Stomach smooth muscle (tissue), 2 donors: Measurements from ENCODE around the gene NANOS3.

Experiments
- H3K27ac ChIP-seq: one replicate; pipeline ENCODE4 v1.7.0; 2013; ENCODE audit warnings: mild to moderate bottlenecking, low read length, inconsistent platforms
- H3K27me3 ChIP-seq, 2 donors: one replicate each; pipeline ENCODE4 v1.7.0; 2013; ENCODE audit warnings: low read length in 2 of 2; ENCODE audit not compliant: insufficient read depth in 2 of 2, control insufficient read depth in 1 of 2
- H3K36me3 ChIP-seq, 2 donors: one replicate each; pipeline ENCODE4 v1.7.0; 2013; ENCODE audit warnings: low read length in 2 of 2; ENCODE audit not compliant: control insufficient read depth in 2 of 2, insufficient read depth in 2 of 2
- H3K4me1 ChIP-seq: one replicate; pipeline ENCODE4 v1.7.0; 2013; ENCODE audit warnings: low read length; ENCODE audit not compliant: control insufficient read depth, insufficient read depth
- H3K4me3 ChIP-seq, 2 donors: one replicate each; pipeline ENCODE4 v1.7.0; 2013; ENCODE audit warnings: low read length in 2 of 2
- H3K9ac ChIP-seq, 2 donors: one replicate each; pipeline ENCODE4 v1.7.0; 2013; ENCODE audit warnings: low read length in 2 of 2, mild to moderate bottlenecking in 1 of 2
- H3K9me3 ChIP-seq, 2 donors: one replicate each; pipeline ENCODE4 v1.7.0; 2013; ENCODE audit warnings: low read length in 2 of 2; ENCODE audit not compliant: control insufficient read depth in 2 of 2
- donor health status: healthy.
- donor health status: Pancreatic carcinoma.

NANOS3 gene

GRCh38 chr19:13896227-13896626 lies 19.3 kb downstream of the NANOS3 start:
- H3K36me3 ChIP-seq: no peaks in the 10 kb centered on the region
- H3K9ac ChIP-seq: no peak overlapping the region
- no peak overlapping the region for H3K27ac ChIP-seq
- H3K4me1 ChIP-seq: no peaks in the 10 kb centered on the region
- H3K9me3 ChIP-seq: no peaks in the 10 kb centered on the region
- H3K4me3 ChIP-seq: no peak overlapping the region
- no peaks in the 10 kb centered on the region for H3K27me3 ChIP-seq

DNA sequence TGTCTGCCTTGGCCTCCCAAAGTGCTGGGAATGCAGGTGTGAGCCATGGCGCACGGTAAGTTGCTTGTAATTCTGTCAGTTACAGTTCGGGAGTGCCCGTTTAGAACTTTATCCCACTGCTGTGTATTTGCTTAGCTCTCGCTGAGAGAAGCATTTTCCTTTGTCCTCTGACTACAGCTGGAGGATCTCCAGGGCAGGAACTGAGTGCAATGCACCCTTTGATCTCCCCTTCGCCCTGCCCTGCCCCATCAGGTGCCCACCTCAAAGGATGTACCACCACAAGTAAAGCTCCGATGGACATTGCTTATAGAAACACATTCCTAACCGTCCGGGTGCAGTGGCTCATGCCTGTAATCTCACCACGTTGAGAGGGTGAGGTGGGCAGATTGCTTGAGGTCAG lies 22.5 kb downstream of the NANOS3 start:
- no peak overlapping the region for H3K27ac ChIP-seq
- H3K36me3 ChIP-seq: no peaks in the 10 kb centered on the region

GRCh38 chr19:13899912-13900584 lies 23.1 kb downstream of the NANOS3 start:
- no peak overlapping the region for H3K27ac ChIP-seq

More for the DNA sequence above, 22.5 kb downstream of the NANOS3 start:
- Histone ChIP-seq H3K9me3 (no peaks in the 10 kb centered on the region), H3K9ac (no peak overlapping the region), H3K4me1 (no peaks in the 10 kb centered on the region), H3K27me3 (no peaks in the 10 kb centered on the region), H3K4me3 (no peak overlapping the region)

DNA sequence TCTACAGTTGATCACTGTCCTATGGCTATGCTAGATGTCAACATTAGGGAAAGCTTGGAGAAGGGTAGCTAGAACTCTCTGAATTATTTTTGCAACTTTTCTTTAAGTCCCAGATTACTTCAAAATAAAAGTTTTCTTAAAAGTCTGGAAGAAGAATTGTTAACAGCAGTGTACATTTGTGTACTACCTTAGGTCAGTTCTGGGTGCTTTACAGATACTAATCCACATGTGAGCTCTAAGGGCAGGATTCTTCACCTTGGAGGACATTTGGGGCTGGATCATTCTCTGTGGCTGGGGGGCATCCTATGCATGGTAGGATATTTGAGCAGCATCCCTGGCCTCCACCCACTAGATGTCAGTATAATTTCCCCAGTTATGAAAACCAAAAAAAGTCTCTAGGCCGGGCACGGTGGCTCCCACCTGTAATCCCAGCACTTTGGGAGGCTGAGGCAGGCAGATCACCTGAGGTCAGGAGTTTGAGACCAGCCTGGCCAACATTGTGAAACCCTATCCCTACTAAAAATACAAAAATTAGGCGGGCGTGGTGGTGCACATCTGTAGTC lies 26.1 kb downstream of the NANOS3 start:
- Histone ChIP-seq H3K4me3 (no peak overlapping the region), H3K4me1 (peaks cover 16% of the 10 kb centered on the region), H3K27me3 (no peaks in the 10 kb centered on the region), H3K27ac (no peak overlapping the region), H3K9me3 (no peaks in the 10 kb centered on the region), H3K9ac (no peak overlapping the region), H3K36me3 (no peaks in the 10 kb centered on the region)

More at GRCh38 chr19:13899912-13900584, 23.1 kb downstream of the NANOS3 start:
- H3K9ac ChIP-seq: no peak overlapping the region
- H3K27me3 ChIP-seq: no peaks in the 10 kb centered on the region
- H3K4me1 ChIP-seq: no peaks in the 10 kb centered on the region
- no peaks in the 10 kb centered on the region for H3K36me3 ChIP-seq
- H3K4me3 ChIP-seq: no peak overlapping the region
- H3K9me3 ChIP-seq: no peaks in the 10 kb centered on the region

- H3K4me1 ChIP-seq: peaks cover 16% of the 10 kb centered on the region
- H3K4me3 ChIP-seq: peak within 1 kb of the TSS; percentile 57 to 81
- H3K27ac ChIP-seq: no peak within 1 kb of the TSS
- H3K36me3 ChIP-seq: peaks cover 0 to 2% of the 10 kb centered on the region in 2 donors
- H3K9ac ChIP-seq: peak within 1 kb of the TSS; percentile 70 to 82
- no peaks in the 10 kb centered on the region for H3K27me3 ChIP-seq
- H3K9me3 ChIP-seq: no peaks in the 10 kb centered on the region
Measured at GRCh38 chr19:13905634-13906520, 28.9 kb downstream of the NANOS3 start, which contains the start of the genes BRME1 and CC2D1A. Gene BRME1, minus strand, starts transcription at chr19:13906117. Its CDS starts 1,225 bp downstream, at chr19:13904892. Gene CC2D1A, plus strand, starts transcription at chr19:13906201. Its CDS starts 241 bp downstream, at chr19:13906442.

DNA sequence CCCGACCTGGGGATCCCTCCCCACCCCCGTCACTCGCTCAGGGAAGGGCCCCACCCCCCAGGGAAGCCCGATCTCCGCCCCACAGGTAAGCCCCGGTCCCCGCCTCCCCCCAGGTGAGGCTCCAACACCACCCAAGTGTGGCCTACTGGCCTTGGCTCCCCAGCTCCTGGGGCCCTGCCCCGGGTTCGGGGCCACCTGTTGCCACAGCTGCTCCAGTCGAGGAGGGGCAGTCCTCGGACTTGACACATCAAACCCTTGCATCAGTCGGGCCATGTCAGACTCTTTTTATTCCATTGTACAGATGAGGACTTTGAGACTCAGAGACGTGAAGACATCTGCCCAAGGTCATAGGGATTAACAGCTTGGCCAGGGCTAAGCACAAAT lies 29.6 kb downstream of the NANOS3 start:
- H3K4me1 ChIP-seq: peaks cover 16% of the 10 kb centered on the region
- peak overlapping the region; percentile 70 to 82 for H3K9ac ChIP-seq
- no peaks in the 10 kb centered on the region for H3K27me3 ChIP-seq
- no peaks in the 10 kb centered on the region for H3K9me3 ChIP-seq
- peak overlapping the region; percentile 57 to 81 for H3K4me3 ChIP-seq
- peaks cover 0 to 3% of the 10 kb centered on the region in 2 donors for H3K36me3 ChIP-seq
- H3K27ac ChIP-seq: no peak overlapping the region

DNA sequence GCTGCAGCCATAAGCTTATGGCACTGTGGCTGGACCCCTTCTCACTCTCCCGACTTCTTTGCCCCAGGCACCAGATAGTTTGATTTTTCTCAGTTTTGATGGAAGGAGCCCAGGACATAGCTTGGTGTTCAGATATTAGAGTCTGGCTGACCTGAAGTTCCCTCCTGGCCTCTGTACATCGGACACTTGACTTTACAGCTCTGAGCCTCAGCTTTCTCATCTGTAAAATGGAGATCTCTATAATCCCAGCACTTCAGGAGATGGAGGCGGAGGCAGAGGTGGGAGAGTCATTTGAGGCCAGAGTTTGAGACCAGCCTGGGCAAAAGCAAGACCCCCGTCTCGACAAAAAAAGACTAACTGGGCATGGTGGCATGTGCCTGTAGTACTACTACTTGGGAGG lies 30.0 kb downstream of the NANOS3 start:
- H3K4me1 ChIP-seq: peaks cover 16% of the 10 kb centered on the region
- no peaks in the 10 kb centered on the region for H3K27me3 ChIP-seq
- peak overlapping the region; percentile 57 to 81 for H3K4me3 ChIP-seq
- no peak overlapping the region for H3K27ac ChIP-seq
- no peaks in the 10 kb centered on the region for H3K9me3 ChIP-seq
- H3K9ac ChIP-seq: peak overlapping the region; percentile 70 to 82
- peaks cover 0 to 4% of the 10 kb centered on the region in 2 donors for H3K36me3 ChIP-seq

- Histone ChIP-seq H3K27ac (no peak overlapping the region), H3K4me3 (no peak overlapping the region), H3K4me1 (peaks cover 16% of the 10 kb centered on the region), H3K9me3 (no peaks in the 10 kb centered on the region), H3K36me3 (peaks cover 10 to 14% of the 10 kb centered on the region in 2 donors), H3K9ac (no peak overlapping the region), H3K27me3 (no peaks in the 10 kb centered on the region)
Measured at GRCh38 chr19:13908674-13909073, 31.7 kb downstream of the NANOS3 start.

DNA sequence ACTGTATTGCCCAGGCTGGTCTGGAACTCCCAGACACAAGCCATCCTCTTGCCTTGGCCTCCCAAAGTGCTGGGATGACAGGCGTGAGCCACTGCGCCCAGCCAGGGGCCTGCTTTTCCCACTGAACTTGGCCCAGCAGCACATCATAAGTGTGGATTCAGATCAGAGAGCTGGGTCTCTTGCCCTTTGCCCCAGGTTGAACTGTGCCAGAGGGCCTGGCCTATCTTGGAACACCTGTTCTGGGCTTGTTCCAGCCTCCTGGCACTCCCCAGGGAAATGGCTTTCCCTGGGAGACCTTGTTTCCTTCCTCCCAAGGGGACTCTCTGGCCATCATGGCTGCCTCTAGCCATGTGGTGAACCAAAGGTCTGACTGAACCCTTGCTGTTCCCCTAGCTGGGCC lies 32.5 kb downstream of the NANOS3 start:
- Histone ChIP-seq H3K4me1 (peaks cover 16% of the 10 kb centered on the region), H3K27ac (no peak overlapping the region), H3K9ac (no peak overlapping the region), H3K4me3 (no peak overlapping the region), H3K9me3 (no peaks in the 10 kb centered on the region), H3K36me3 (peaks cover 10 to 14% of the 10 kb centered on the region in 2 donors), H3K27me3 (no peaks in the 10 kb centered on the region)

GRCh38 chr19:13913352-13913751 lies 36.4 kb downstream of the NANOS3 start:
- no peaks in the 10 kb centered on the region for H3K4me1 ChIP-seq
- H3K27ac ChIP-seq: no peak overlapping the region
- peaks cover 20 to 26% of the 10 kb centered on the region in 2 donors for H3K36me3 ChIP-seq
- no peak overlapping the region for H3K9ac ChIP-seq
- no peaks in the 10 kb centered on the region for H3K9me3 ChIP-seq
- no peaks in the 10 kb centered on the region for H3K27me3 ChIP-seq
- H3K4me3 ChIP-seq: no peak overlapping the region
